ENCODE measurements around the gene C16orf78.

GRCh38 chr16:49416001-49416675, 42.5 kb downstream of the C16orf78 start:
- TF ChIP-seq POLR2A (IDR thresholded peaks at IDR 0.05), result no peak
- no peak for TF ChIP-seq CTCF (IDR thresholded peaks at IDR 0.05)
